HEK293T (cell line): ENCODE measurements around the gene CDYL.

Experiments
- CTCF ChIA-PET: fragments of 350-600 bp; formaldehyde crosslinking; extraction: SDS; loops from one replicate; lab custom pipeline; 2021; ENCODE audit warnings: antibody characterized with exemption, inconsistent platforms; lab: Yijun Ruan, JAX
- POLR2A ChIA-PET: fragments of 350-600 bp; formaldehyde crosslinking; extraction: SDS; loops from one replicate; lab custom pipeline; 2020; ENCODE audit warnings: antibody characterized with exemption, inconsistent platforms; lab: Yijun Ruan, JAX
- DNase-seq: peaks from one replicate; pipeline ENCODE4 v3.0.0; 2012; ENCODE audit warnings: mixed read lengths; ENCODE audit errors: extremely low spot score
- ARNT ChIP-seq: fragments of 450-650 bp; IDR thresholded peaks from 2 replicates; pipeline ENCODE4 v1.6.1; 2017; ENCODE audit warnings: mild to moderate bottlenecking
- BHLHE40 ChIP-seq: fragments of 450-650 bp; IDR thresholded peaks from 2 replicates; pipeline ENCODE4 v1.6.1; 2016; ENCODE audit warnings: mild to moderate bottlenecking, moderate library complexity, borderline replicate concordance
- CTBP1 ChIP-seq: fragments of 450-650 bp; IDR thresholded peaks from 2 replicates; pipeline ENCODE4 v1.6.1; 2016; ENCODE audit warnings: borderline replicate concordance
- ELF4 ChIP-seq: fragments of 450-650 bp; IDR thresholded peaks from 2 replicates; pipeline ENCODE4 v1.6.1; 2017; ENCODE audit warnings: antibody characterized with exemption
- FOXA1 ChIP-seq: fragments of 450-650 bp; IDR thresholded peaks from 2 replicates; pipeline ENCODE4 v1.6.1; 2016; ENCODE audit warnings: mild to moderate bottlenecking
- FOXK2 ChIP-seq: fragments of 450-650 bp; IDR thresholded peaks from 2 replicates; pipeline ENCODE4 v1.6.1; 2016; ENCODE audit warnings: mild to moderate bottlenecking
- FOXM1 ChIP-seq: fragments of 450-650 bp; IDR thresholded peaks from 2 replicates; pipeline ENCODE4 v1.6.1; 2017; ENCODE audit warnings: mild to moderate bottlenecking, borderline replicate concordance
- HDGF ChIP-seq: fragments of 450-650 bp; IDR thresholded peaks from 2 replicates; pipeline ENCODE4 v1.6.1; 2017; ENCODE audit warnings: antibody characterized with exemption, borderline replicate concordance
- L3MBTL2 ChIP-seq: fragments of 450-650 bp; conservative IDR thresholded peaks from 2 replicates; pipeline ENCODE4 v1.6.1; 2016; ENCODE audit warnings: mild to moderate bottlenecking
- LEF1 ChIP-seq: fragments of 450-650 bp; IDR thresholded peaks from 2 replicates; pipeline ENCODE4 v1.6.1; 2017; ENCODE audit warnings: mild to moderate bottlenecking, borderline replicate concordance
- NFRKB ChIP-seq: fragments of 450-650 bp; IDR thresholded peaks from 2 replicates; pipeline ENCODE4 v1.6.1; 2016; ENCODE audit warnings: mild to moderate bottlenecking, moderate library complexity
- PKNOX1 ChIP-seq: fragments of 450-650 bp; IDR thresholded peaks from 2 replicates; pipeline ENCODE4 v1.6.1; 2016
- SP1 ChIP-seq: fragments of 450-650 bp; IDR thresholded peaks from 2 replicates; pipeline ENCODE4 v1.6.1; 2017
- SUZ12 ChIP-seq: fragments of 450-650 bp; IDR thresholded peaks from 2 replicates; pipeline ENCODE4 v1.6.1; 2016; ENCODE audit warnings: mild to moderate bottlenecking
- TARDBP ChIP-seq: fragments of 450-650 bp; IDR thresholded peaks from 2 replicates; pipeline ENCODE4 v1.6.1; 2016
- ZNF384 ChIP-seq: fragments of 450-650 bp; IDR thresholded peaks from 2 replicates; pipeline ENCODE4 v1.6.1; 2016

Gene CDYL

GRCh38 chr6:4943716-4944115, 167.5 kb downstream of the CDYL start:
- TF ChIP-seq HDGF (no peak), SP1 (no peak), ELF4 (no peak), NFRKB (no peak), LEF1 (no peak), FOXK2 (no peak), L3MBTL2 (no peak), FOXM1 (no peak), SUZ12 (no peak), CTBP1 (no peak), ZNF384 (no peak), BHLHE40 (no peak), FOXA1 (no peak), ARNT (no peak)
- DNase-seq = no peak
- CTCF ChIA-PET = no interaction called here
- POLR2A ChIA-PET = no interaction called here

- ChIA-PET CTCF (no interaction called here), POLR2A (no interaction called here)
- no peak for DNase-seq
- TF ChIP-seq SUZ12 (no peak), HDGF (no peak), FOXA1 (no peak), ARNT (no peak), L3MBTL2 (no peak)
These were observed 168.1 kb downstream of the CDYL start for GRCh38 chr6:4944325-4944724.

- ChIA-PET POLR2A (interaction anchor here (1.0 kb wide), 1 partner anchor 80 kb away, joined by 3 read pairs; no protein-coding TSS in a partner anchor), CTCF (no interaction called here)
- DNase-seq = no peak
These were observed 170.3 kb downstream of the CDYL start for GRCh38 chr6:4946521-4946920.

GRCh38 chr6:4947716-4948115, 171.5 kb downstream of the CDYL start:
- no peak for DNase-seq
- ChIA-PET POLR2A (no interaction called here), CTCF (no interaction called here)
- TF ChIP-seq FOXM1 = no peak
- no peak for TF ChIP-seq L3MBTL2
- TF ChIP-seq PKNOX1 = no peak
- no peak for TF ChIP-seq CTBP1
- TF ChIP-seq FOXK2 = no peak
- no peak for TF ChIP-seq TARDBP
- TF ChIP-seq FOXA1 = no peak
- TF ChIP-seq NFRKB = no peak
- TF ChIP-seq SUZ12 = no peak
- no peak for TF ChIP-seq BHLHE40
- no peak for TF ChIP-seq ZNF384
- TF ChIP-seq SP1 = no peak
- no peak for TF ChIP-seq ARNT
- no peak for TF ChIP-seq ELF4
- TF ChIP-seq HDGF = no peak
- TF ChIP-seq LEF1 = no peak

More at GRCh38 chr6:4946521-4946920, 170.3 kb downstream of the CDYL start:
- TF ChIP-seq FOXA1 (no peak), TARDBP (no peak), SP1 (no peak), CTBP1 (no peak), L3MBTL2 (no peak), BHLHE40 (no peak), SUZ12 (no peak), NFRKB (no peak), HDGF (no peak), ELF4 (no peak), ZNF384 (no peak), FOXK2 (no peak), ARNT (no peak), LEF1 (no peak), FOXM1 (no peak), PKNOX1 (no peak)

- no peak for DNase-seq
- POLR2A ChIA-PET = no interaction called here
- TF ChIP-seq SP1 = no peak
- TF ChIP-seq NFRKB = no peak
- no peak for TF ChIP-seq PKNOX1
- no peak for TF ChIP-seq FOXM1
- no peak for TF ChIP-seq ZNF384
- TF ChIP-seq CTBP1 = no peak
- no peak for TF ChIP-seq TARDBP
- TF ChIP-seq SUZ12 = no peak
- no peak for TF ChIP-seq FOXA1
- CTCF ChIA-PET = no interaction called here
These were observed 172.7 kb downstream of the CDYL start for GRCh38 chr6:4948781-4949450.

GRCh38 chr6:4950076-4950475, 173.9 kb downstream of the CDYL start:
- no peak for DNase-seq
- ChIA-PET CTCF (no interaction called here), POLR2A (no interaction called here)
- TF ChIP-seq NFRKB (no peak), TARDBP (no peak), LEF1 (no peak), HDGF (no peak), FOXA1 (no peak), L3MBTL2 (no peak), CTBP1 (no peak), ZNF384 (no peak), FOXM1 (no peak), SP1 (no peak), FOXK2 (no peak), BHLHE40 (no peak), PKNOX1 (no peak), SUZ12 (no peak), ELF4 (no peak), ARNT (no peak)
